Measurements from ENCODE around the gene TMEM212.

GRCh38 chr3:171817074-171817800, 25.9 kb upstream of the TMEM212 start:
- TF ChIP-seq CTCF (IDR thresholded peaks at IDR 0.05) (no peak), EP300 (IDR thresholded peaks at IDR 0.05) (no peak), POLR2A (IDR thresholded peaks at IDR 0.05) (no peak), POLR2AphosphoS5 (IDR thresholded peaks at IDR 0.05) (no peak)
